NCI-H2081 (cell line): ENCODE results near the gene PAPLN.

ENCODE experiments used
- DNase-seq, 2 experiments: peaks; one replicate each; lab custom pipeline; 2025; lab: John Stamatoyannopoulos, UW

PAPLN gene

DNA sequence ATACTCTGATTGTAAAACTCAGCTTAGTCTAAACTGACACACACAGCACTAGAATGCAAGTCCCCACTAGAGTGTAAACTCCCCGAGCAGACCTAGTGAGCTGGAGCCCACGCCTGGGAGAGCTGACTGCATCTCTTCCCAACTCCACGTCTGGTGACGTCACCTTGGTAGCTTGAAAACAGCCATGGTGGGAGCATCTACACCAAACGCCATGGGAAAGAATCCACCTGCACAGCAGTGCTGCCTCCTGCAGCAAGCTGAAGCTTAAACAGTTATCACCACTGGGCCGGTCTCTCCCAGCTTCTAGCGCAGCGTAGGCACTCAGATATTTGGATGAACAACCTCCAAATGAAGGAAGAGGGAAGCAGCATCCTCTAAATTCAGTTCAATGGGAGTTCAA lies 4.3 kb upstream of the PAPLN start:
- DNase-seq: no peak

DNA sequence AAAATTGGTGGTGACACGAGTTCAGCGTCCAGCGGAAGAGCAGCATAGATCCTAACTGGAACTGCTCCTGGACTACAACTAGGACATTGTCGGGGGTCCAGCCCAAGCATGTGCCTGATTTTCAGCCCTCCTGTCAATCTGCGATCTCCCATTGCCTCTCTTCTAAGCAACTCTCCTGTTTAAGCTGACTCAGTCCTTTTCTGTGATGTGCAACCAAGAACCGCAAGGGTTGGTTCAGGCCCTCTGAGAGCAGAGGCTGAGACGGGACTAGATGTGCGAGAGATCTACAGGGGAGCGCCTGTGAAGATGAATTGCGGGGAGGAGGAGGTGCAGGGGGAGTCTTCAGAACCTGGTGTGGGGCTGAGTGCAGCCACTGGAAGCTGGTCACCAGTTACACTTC lies 3.7 kb upstream of the PAPLN start:
- DNase-seq: no peak

DNA sequence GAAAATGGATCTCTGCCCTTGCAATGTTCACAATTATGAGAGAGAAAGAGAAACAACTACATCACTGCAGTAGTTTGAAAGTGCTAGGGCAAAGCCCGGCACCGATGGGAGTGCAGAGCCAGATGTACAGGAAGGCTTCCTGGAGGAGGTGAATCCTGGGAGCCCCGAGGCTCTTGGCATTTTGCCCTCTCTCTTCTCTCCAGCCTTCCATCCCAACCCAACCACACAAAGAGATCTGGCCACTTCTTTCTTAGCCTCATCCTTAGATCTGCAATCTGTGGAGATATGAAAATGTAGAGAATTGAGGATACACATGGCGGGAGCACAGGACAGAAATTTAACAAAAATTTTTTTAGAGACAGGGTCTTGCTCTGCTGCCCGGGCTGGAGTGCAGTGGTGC lies 3.3 kb upstream of the PAPLN start:
- no peak for DNase-seq

DNA sequence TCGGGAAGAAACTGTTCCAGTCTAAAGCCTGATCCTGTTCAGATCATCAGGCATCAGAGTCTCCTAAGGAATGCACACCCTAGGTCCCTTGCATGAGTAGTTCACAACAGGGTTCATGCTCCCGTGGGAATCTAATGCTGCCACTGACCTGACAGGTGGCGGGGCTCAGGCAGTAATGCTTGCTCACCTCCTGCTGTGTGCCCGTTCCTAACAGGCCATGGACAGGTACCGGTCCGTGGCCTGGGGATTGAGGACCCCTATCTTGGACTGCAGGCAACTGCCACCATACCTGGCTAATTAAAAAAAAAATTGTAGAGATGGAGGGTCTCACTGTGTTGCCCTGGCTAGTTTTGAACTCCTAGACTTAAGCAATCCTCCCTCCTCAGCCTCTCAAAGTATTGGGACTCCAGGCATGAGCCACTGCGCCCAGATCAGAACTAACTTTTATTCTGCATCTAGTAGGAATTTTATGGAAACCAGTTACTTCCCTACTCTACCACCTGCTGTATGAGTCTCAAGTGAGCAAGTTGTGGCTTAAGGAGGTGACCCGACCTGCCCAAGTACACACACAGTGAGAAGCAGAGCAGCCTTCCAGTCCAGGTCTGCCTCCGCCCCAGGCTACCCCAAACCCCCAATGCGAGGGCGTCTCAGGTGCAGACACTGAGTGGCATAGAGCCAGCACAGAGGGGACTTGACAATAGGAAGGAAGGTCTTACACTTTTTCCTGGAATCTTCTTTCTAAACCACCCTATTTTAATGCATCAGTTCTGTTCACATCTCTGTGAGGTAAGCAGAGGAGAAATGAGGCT lies 2.5 kb upstream of the PAPLN start:
- no peak for DNase-seq

DNA sequence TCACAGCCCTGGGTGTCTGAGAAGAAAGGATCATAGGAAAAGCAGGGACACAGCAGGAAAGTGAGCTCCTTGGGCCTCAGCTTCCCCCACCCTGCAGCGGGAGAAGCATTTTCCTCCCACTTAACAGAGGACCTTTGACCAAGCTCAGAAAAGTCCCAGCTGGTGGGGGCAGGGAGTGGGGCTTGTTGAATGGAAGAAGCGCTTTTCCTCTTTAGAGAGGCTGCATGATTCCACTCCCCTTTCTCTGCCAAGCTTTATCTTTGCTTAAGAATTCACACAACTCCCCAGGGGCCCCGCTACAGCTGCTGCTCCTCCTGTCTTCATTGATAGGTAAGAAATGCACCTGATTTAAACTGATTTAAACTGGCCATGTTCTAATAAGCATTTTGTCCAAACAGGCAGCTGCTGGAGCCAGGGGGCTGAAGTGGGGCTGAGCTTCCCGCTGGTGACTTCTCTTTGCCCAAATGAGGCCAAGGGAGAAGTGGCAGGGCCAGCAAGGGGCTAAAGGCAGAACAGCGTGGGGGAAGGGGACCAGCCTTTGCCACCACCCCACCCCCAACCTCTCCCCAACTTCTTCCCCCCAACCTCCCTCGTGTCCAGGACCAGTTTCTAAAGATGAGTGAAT lies 1.7 kb upstream of the PAPLN start:
- no peak for DNase-seq

DNA sequence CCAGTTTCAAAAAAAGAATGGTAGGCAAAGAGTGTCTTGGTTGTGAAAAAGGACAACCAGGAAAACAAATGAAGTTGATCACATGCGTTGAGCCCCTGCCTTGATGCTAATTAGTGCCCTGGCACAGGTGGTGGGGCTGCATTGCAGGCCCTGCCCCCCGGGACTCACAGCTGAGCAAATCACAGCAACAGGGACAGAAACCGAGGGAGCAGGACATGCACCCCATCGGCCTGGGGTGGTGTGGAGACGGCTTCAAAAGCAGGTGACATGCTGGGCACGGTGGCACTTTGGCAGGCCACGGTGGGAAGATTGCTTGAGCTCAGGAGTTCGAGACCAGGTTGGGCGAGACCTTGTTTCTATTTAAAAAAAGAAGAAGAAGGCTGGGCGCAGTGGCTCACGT lies 1.1 kb upstream of the PAPLN start:
- no peak for DNase-seq

DNA sequence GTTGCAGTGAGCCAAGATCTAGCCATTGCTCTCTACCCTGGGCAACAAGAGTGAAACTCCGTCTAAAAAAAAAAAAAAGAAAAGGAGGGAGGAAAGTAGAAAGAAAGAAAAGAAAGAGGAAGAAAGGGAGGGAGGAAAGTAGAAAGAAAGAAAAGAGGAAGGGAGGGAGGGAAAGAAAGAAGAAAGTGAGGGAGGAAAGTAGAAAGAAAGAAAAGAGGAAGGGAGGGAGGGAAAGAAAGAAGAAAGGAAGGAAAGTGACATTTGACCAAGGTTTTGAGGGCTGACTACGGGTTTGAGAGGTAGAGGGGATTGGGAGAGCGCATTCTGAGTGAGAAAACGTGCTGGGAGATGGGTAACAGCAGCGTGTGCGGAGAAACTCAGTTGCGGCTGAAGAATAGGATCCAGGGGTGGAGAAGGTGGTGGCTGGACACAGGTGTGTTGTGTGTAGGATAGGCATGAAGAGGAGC lies 521 bp upstream of the PAPLN start:
- DNase-seq: no peak

DNA sequence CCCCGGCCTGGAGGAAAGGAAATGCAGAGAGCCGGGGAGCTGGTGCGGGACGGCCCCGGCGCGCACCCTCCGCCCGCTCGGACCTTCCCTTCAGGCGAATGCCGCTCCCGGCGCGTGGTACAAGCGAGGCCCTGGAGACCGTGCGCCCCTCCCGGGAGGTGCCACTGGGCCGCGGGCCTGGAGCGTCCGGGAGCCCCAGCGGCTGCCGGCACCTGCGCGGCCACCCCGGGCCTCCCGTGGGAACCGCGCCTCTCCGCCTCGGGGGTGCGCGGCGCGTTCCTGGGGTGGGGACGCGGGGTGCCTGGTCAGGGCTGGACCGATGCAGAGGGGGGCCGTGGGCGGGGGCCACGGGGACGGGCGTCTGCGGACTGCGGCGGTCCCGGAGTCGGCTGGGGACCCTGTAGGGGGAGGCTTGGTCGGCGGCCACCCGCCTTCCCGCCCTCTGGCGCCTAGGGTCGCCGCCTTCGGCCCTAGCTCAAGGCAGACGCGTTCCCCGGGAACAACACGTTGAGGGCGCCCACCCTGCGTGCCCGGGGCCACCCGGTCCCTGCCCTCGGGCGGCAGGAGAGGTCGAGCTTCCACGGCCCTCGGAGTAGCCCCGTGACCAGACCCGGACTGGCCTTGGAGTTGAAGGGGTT lies 599 bp downstream of the PAPLN start:
- DNase-seq: no peak

DNA sequence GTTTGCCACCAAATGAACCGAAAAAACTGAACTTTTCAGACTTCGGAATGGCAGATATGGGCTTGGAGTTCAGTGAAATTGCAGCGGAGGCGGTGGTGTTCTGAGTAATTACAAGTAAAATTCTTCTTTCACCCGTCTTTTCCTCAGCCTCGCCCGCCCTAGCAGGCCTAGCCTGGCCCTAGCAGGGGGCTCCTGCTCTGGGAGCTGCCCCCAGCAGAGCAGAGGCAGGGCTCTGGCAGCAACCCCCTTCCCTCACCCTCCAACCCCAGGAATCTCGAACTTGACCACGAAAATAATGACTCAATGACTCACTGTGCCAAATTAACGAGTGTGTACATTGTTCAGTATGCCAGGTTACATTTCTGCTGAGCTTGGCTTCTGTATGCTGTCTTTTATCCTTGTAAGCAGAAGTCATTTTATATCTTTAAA lies 1.1 kb downstream of the PAPLN start:
- no peak for DNase-seq

DNA sequence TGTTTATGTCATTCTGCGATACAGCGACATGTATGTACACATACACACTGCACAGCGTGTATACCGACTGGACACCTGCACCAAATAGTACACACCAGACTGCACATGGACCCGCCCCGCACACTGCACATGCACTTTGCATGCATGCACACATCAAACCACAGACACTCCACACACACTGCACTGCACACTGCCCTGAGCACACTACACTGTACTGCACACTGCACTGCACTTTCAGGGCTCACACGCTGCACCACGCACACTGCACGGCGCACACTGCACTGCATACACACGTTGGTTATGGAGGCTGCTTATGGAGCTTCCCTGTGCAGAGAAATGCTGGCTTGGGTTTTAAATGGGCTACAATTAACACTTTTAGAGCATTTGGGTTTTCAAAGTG lies 1.6 kb downstream of the PAPLN start:
- no peak for DNase-seq

DNA sequence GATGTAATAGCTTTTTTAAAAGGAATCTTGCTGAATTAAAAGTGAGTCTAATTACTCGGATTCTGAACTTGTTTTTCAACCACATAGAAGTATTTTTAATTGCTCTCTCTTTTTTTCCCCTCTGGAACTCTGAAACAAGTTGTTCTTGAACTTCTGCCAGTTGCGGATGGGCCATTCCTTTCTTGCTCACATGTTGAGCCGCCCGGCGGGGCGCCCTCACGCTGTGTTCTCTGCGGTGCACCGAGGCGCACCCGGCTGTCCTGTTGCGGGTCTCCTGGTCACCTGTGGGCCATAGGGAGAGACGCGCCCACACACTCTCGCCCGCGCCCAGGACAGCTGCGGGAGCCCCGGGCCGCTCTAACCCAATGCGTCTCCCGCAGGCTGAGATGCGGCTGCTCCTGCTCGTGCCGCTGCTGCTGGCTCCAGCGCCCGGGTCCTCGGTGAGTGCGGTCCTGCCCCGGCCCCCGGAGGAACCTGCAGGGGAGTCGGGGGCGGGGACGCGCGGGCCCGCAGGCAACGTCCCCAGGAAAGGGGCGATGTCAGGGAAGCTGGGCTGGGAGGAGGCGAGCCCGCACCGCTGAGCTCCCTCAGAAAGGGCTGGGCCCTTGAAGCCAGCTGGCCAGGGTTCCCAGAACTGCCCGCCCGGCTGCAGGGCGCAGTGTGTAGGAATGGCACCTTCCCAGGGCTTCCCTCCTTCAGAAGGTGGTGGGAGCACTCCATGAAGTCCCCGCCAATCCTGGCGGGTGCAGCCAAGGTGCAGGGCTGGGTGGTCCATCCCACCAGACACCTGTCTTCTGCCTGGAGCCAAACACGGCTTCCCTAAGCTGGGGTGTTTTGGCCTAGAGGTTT lies 2.3 kb downstream of the PAPLN start:
- DNase-seq: no peak

DNA sequence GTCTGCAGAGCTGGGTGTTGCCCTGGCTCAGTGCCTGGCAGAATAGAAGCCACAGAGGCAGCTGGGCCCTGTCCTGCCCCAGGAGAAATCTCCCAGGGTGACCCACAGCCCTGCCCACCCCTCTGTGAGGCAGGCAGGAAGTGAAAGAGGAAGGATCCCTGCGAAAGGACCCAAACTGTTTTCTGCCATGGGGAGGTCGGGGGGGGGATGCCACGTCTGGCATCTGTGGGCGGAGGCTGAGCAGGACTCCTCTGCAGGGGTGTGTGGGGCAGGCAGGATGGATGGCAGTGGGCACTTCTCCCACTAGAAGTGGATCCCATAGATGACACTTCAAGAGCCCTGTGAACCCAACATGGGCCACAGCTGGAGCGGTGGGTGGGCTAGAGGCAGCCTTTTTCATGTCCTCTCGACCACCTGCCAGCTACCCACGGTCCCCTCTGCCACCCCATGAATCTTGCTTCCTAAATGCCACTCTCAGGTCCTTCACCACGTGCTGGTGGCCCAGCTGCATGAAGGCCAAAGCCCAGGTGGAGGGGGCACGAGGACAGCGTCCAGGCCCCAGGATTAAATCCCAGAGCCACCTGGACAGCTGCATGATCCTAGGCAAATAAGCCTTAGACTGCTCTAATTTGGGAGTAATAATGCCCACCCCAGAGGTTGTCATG lies 3.6 kb downstream of the PAPLN start:
- no peak for DNase-seq

DNA sequence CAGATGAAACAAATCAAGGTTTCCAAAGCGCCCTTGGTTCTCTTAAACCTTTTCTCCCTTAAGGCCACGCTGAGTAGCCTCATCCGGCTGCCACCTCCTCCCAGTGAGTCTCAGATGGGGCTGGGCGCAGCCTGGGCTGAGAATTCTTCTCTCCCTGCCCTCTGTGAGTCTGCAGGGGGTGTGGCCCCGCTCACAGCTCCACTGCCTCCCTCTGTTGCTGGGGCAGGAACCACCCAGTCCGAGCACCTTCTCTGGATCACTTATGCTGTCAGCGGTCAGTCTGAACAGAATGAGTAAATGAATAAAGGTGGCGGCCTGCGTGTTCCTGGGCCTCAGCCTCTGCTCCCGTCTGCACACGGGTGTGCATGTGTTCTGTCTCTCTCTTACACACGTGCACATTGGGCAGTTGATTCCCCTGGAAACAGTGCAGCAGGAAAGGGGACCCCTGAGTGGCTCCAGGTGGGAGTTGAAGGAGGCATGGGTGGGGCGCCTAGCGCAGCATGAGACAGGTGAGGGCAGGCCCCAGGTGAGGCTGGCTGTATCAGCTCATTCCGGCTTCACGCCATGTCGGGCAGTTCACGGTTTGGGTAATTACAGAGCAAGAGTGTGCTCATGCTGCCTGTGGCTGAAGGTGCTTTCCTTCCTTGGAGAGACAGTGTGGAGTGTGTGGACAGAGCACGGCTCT lies 4.3 kb downstream of the PAPLN start:
- DNase-seq: no peak

DNA sequence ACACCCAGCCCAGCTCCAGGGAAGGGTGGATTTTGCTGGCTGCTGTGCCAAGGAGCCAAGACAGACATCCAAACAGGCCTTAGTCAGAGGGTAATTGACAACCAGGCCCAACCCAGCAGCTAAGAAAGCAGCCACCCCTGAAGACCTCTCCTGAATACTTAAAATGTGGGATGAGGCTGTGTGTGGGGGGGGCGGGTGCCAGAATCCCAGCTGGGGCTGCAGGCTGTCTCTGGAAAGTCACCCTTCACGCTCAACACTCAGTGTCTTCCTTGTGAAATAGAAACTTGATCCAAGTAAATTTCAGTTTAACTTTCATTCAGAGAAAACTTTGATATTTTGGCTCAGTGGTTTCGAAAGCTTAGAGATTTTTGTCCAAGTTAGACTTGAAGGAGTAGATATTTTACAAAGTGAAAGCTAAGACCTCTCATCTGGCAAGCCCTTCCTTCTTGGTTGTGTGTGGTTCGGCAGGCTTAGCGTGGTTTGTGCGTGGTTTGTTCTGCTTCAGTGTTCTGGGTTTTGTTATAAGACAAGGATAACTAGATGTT lies 5.1 kb downstream of the PAPLN start:
- DNase-seq: no peak

DNA sequence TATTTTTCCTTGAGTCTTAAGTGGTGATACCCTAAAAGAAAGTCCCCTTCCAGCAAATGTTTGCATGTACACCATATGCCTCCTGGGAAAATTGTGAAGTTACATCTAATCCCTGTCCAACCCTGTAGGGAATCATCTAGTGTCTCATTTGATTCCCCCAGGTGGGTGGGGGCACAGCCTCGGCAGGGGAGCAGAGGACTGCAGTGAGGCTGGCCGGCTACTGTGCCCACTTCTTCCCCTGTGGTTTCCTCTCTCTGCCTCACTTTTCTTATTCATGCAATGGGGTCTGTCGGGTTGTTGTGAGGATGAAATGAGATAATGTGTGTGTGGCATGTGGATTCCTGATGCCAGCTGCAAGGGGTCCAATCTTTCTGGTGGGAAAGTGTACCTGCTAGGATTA lies 6.0 kb downstream of the PAPLN start:
- no peak for DNase-seq

DNA sequence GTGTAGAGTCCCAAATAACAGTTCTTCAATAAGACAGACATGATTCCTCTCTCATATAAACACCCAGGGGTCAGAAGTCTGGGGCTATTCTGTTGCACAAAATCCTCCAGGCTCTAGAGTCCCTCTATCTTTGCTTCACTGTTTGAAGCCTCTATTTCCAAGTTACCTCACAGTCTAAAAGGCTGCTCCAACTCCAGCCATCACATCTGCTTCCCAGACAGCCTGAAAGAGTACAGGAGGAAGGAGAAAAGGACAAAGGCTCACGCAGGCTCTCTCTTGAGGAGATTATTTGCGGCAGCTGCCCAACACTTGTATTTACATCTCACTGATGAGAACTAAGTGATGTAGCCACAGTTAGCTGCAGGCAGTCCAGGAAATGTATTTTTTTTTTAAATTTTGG lies 6.4 kb downstream of the PAPLN start:
- DNase-seq: no peak

DNA sequence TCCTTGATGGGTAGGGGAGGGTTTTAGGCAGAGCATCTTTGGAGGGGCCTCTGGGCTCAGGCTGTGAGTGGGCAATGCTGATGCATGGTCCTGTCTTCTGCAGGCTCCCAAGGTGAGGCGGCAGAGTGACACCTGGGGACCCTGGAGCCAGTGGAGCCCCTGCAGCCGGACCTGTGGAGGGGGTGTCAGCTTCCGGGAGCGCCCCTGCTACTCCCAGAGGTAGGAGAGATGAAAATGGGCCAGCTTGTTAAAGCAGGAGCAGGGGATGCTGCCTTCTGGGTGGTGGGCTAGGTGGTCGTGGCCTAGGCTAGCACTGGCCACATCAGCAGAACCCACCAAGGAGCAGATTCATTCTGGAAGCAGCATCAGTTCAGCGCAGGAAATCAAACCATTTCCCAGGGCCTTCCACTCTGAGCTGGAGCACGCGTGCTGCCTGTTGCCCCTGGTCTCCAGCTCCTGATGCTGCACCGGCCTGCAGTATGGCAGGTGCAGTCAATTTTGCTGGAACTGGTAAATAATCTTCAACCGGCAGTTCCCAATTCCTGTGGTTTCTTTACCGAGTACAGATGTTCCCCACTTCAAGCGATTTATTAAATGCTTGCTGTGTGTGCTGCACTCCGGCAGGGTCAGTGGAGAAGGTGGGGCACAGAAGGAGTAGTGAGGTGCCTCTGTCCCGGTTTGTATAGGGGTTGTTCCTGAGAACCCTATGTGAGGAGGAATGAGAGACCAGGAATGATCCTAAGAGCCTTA lies 7.4 kb downstream of the PAPLN start:
- no peak for DNase-seq

DNA sequence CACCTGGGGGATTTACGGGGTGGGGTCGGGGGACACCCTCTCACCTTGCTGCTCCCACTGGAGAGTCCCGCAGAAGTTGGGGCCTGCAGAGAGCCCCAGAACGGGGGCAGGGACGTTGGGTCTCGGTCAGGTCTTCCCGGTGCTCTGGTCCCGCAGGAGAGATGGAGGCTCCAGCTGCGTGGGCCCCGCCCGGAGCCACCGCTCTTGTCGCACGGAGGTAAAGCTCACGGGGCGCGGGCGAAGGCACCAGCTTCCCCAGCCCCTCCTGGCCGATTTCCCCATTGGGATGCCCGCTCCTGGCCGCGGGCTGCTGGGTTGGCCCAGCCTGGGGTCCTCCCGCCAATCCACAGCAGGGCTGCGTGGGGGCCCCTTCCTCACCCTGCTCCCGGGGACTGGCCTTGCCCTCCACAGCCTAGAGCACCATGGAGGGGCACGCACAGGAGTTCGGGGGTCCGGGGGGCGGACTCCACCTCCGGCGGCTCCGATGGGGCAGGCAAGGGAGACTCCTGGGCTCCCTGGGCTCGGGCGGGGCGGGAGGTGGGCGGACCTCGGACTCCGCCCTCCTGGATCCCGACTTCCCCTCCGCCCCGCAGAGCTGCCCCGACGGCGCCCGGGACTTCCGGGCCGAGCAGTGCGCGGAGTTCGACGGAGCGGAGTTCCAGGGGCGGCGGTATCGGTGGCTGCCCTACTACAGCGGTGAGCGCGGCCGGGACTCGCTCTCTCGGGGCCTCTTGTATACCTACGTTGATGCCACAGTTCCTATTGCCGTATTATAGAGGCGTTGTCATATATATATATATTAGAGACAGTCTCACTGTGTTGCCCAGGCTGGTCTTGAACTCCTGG lies 8.4 kb downstream of the PAPLN start:
- DNase-seq: peak; percentile 31 to 52
